Activated naive CD4-positive, alpha-beta T cell treated with anti-CD3 and anti-CD28 coated beads, Interleukin-2, amount 10 ng/mL, durations not matched to agents 5 hours and 36 hours (primary cell): Measurements from ENCODE around the gene SNRPE. TPM values are rescaled to one million over a fixed set of nuclear protein-coding genes. Genes with fewer than 3 reads are reported as not detected.

ENCODE experiments used
- total RNA-seq, 2 experiments: library from RNA; stranded (reverse); gene quantifications; one replicate each; pipeline ENCODE4 v1.2.3, GENCODE V29; 2021

The SNRPE gene
- total RNA-seq = 100 to 1,000 TPM; 154 to 162 TPM

GRCh38 chr1:203861379-203862184, at the start of gene SNRPE:
Gene SNRPE, plus strand, starts transcription at chr1:203861599. Its CDS starts 61 bp downstream, at chr1:203861660.

Other genes starting within 250 kb of the SNRPE start
- gene ATP2B4, start 234.8 kb upstream of the SNRPE start, total RNA-seq = 10 to 100 TPM; 52.9 to 56.0 TPM
- gene LAX1, start 96.4 kb upstream of the SNRPE start, total RNA-seq = 10 to 100 TPM; 16.5 to 17.4 TPM
- 10 to 100 TPM; 20.0 to 20.5 TPM for gene ZBED6, start 66.0 kb upstream of the SNRPE start, total RNA-seq
- gene ZC3H11A, start 66.0 kb upstream of the SNRPE start, total RNA-seq = 100 to 1,000 TPM; 101 to 104 TPM
- gene SOX13, start 211.5 kb downstream of the SNRPE start, total RNA-seq = under 1 TPM; 0.48 to 0.50 TPM